K562 (cell line): Measurements from ENCODE around the gene SERPINE1. TPM values are rescaled to one million over a fixed set of nuclear protein-coding genes. Genes with fewer than 3 reads are reported as not detected.

ENCODE experiments used
- ATAC-seq: fragments of 200-7000 bp; cut with Tn5 transposase; 3 replicates; pipeline ENCODE4 v1.9.1; 2020; ENCODE audit warnings: moderate library complexity
- BruUV-seq: library from RNA; stranded (reverse); fragments of 400-500 nt; replicated peaks from 2 replicates; lab custom pipeline; 2021; lab: Mats Ljungman, UMichigan
- CTCF ChIA-PET: fragments of 300-600 bp; formaldehyde crosslinking; extraction: SDS; loops from one replicate; lab custom pipeline; 2021; ENCODE audit warnings: low intra/inter-chr PET ratio; lab: Yijun Ruan, JAX
- POLR2A ChIA-PET: fragments of 300-600, 350-650 bp; sonication (Branson Sonifier 250); formaldehyde crosslinking; extraction: SDS; loops from one replicate; lab custom pipeline; 2021; ENCODE audit warnings: antibody characterized with exemption, inconsistent platforms; lab: Yijun Ruan, JAX
- DNase-seq, 4 experiments: peaks; one replicate each; pipeline versions ENCODE4 v3.0.0 to v3.0.0-alpha.2; 2011 to 2018; ENCODE audit warnings: low spot score in 3 of 4, mixed read lengths in 3 of 4; ENCODE audit errors: extremely low read depth in 1 of 4
- FAIRE-seq: peaks from 2 replicates; lab custom pipeline; 2011; peaks lifted over from hg19 to GRCh38; lab: Jason Lieb, UNC
- H2AFZ ChIP-seq: 2 replicates; pipeline ENCODE4 v1.6.0; 2011; ENCODE audit warnings: low read depth, low read length, control low read depth, inconsistent platforms
- H3K27ac ChIP-seq: fragments of 200-600 bp; 3 replicates; pipeline ENCODE4 v1.8.0; 2011; ENCODE audit warnings: low read depth, mild to moderate bottlenecking, control low read depth, inconsistent platforms, low read length, moderate library complexity, mixed read lengths; ENCODE audit errors: extremely low read depth
- H3K27me3 ChIP-seq, 2 experiments: fragments of 300-600 bp in 1 of 2; 2 replicates in 1 of 2; 3 replicates in 1 of 2; pipeline versions ENCODE4 v1.6.0 to v1.8.0; 2011; ENCODE audit warnings: inconsistent platforms in 2 of 2, low read length in 2 of 2, mild to moderate bottlenecking in 1 of 2, mixed read lengths in 1 of 2, moderate library complexity in 1 of 2; ENCODE audit not compliant: control insufficient read depth in 2 of 2, insufficient read depth in 2 of 2
- H3K36me3 ChIP-seq: fragments of 300-600 bp; 3 replicates; pipeline ENCODE4 v1.8.0; 2011; ENCODE audit warnings: mild to moderate bottlenecking, low read length, inconsistent platforms; ENCODE audit not compliant: control insufficient read depth, insufficient read depth
- H3K4me1 ChIP-seq, 2 experiments: fragments of 200-600 bp in 1 of 2; replicated peaks in 1 of 2; 2 replicates in 1 of 2; 3 replicates in 1 of 2; pipeline versions ENCODE4 v1.5.1 to v1.8.0; 2011; ENCODE audit warnings: inconsistent platforms in 2 of 2, low read length in 2 of 2, mild to moderate bottlenecking in 1 of 2, mixed read lengths in 1 of 2, moderate library complexity in 1 of 2; ENCODE audit not compliant: control insufficient read depth in 2 of 2, insufficient read depth in 2 of 2
- H3K4me2 ChIP-seq: 2 replicates; pipeline ENCODE4 v1.6.1; 2011; ENCODE audit warnings: low read length, control low read depth, inconsistent platforms, mixed read lengths; ENCODE audit not compliant: insufficient read depth
- H3K4me3 ChIP-seq: fragments of 200-600 bp; sonication (generic), shearing (Covaris generic); 2 replicates; pipeline ENCODE4 v1.5.1; 2016; ENCODE audit warnings: control low read depth, inconsistent platforms
- H3K79me2 ChIP-seq: fragments of 200-600 bp; 3 replicates; pipeline ENCODE4 v1.8.0; 2011; ENCODE audit warnings: low read length, inconsistent platforms; ENCODE audit not compliant: control insufficient read depth, insufficient read depth
- H3K9ac ChIP-seq, 2 experiments: 2 replicates each; pipeline versions ENCODE4 v1.6.0 to v1.6.1; 2011; ENCODE audit warnings: low read depth in 2 of 2, low read length in 2 of 2, control low read depth in 1 of 2, inconsistent platforms in 1 of 2, mild to moderate bottlenecking in 1 of 2, mixed read lengths in 1 of 2; ENCODE audit not compliant: insufficient read depth in 1 of 2
- H3K9me1 ChIP-seq: one replicate; pipeline ENCODE4 v1.6.0; 2011; ENCODE audit warnings: inconsistent platforms, mild to moderate bottlenecking, low read length, moderate library complexity; ENCODE audit not compliant: control insufficient read depth, insufficient read depth
- H3K9me3 ChIP-seq: replicated peaks from 2 replicates; pipeline ENCODE4 v1.5.1; 2011; ENCODE audit warnings: low read depth, low read length, inconsistent platforms; ENCODE audit not compliant: control insufficient read depth, insufficient read depth
- H4K20me1 ChIP-seq: replicated peaks from 2 replicates; pipeline ENCODE4 v1.6.1; 2011; ENCODE audit warnings: low read length, inconsistent platforms, mixed read lengths; ENCODE audit not compliant: control insufficient read depth, insufficient read depth
- ADNP ChIP-seq: fragments of 200-800 bp; sonication (Bioruptor generic); IDR thresholded peaks from 2 replicates; pipeline ENCODE4 v1.6.1; 2016; ENCODE audit warnings: missing genetic modification characterization, missing compliant biosample characterization
- AFF4 ChIP-seq: sonication (generic); formaldehyde crosslinking; IDR thresholded peaks from 2 replicates; pipeline ENCODE4 v1.8.0; 2023; ENCODE audit warnings: mild to moderate bottlenecking, missing genetic modification reagents
- CHD4 ChIP-seq: fragments of 200-600 bp; sonication (generic); IDR thresholded peaks from 3 replicates; pipeline ENCODE4 v1.6.1; 2012; ENCODE audit warnings: low read depth, mild to moderate bottlenecking, mixed read lengths, low read length, inconsistent platforms; ENCODE audit not compliant: insufficient read depth, insufficient replicate concordance, poor library complexity, severe bottlenecking
- DLX4 ChIP-seq: fragments of 250-450 bp; sonication (Bioruptor Pico); IDR thresholded peaks from 2 replicates; pipeline ENCODE4 v1.6.1; 2021; ENCODE audit warnings: mild to moderate bottlenecking
- FOXJ2 ChIP-seq: fragments of 200-800 bp; sonication (Bioruptor generic); IDR thresholded peaks from 2 replicates; pipeline ENCODE4 v1.6.1; 2016; ENCODE audit warnings: missing genetic modification characterization, missing compliant biosample characterization
- MAFK ChIP-seq: IDR thresholded peaks from 2 replicates; pipeline ENCODE4 v1.6.1; 2011; ENCODE audit warnings: low read length, improper control_type of control experiment
- RHOXF2B ChIP-seq: fragments of 250-450 bp; sonication (Bioruptor Pico); conservative IDR thresholded peaks from 2 replicates; pipeline ENCODE4 v1.5.1; 2021
- SMAD3 ChIP-seq: fragments of 450-650 bp; formaldehyde crosslinking; conservative IDR thresholded peaks from 2 replicates; pipeline ENCODE4 v1.4.0; 2020; ENCODE audit warnings: mild to moderate bottlenecking
- TFAP4 ChIP-seq: sonication (generic); formaldehyde crosslinking; IDR thresholded peaks from 2 replicates; pipeline ENCODE4 v1.8.0; 2022; ENCODE audit warnings: missing genetic modification reagents, mild to moderate bottlenecking, moderate library complexity, borderline replicate concordance
- TGIF2 ChIP-seq: sonication (generic); formaldehyde crosslinking; IDR thresholded peaks from 2 replicates; pipeline ENCODE4 v1.8.1; 2022; ENCODE audit warnings: mild to moderate bottlenecking, missing genetic modification reagents, moderate library complexity
- ZNF23 ChIP-seq: fragments of 250-450 bp; sonication (Bioruptor Pico); IDR thresholded peaks from 2 replicates; pipeline ENCODE4 v1.4.0; 2020; ENCODE audit warnings: mild to moderate bottlenecking
- WGBS: fragments of 100-300 bp; shearing (Covaris generic); methylation state at CpG from one replicate; pipeline ENCODE4 v1.1.6; 2016; ENCODE audit warnings: low coverage, mixed read lengths; ENCODE audit not compliant: insufficient coverage; ENCODE audit errors: missing lambda C conversion rate; 5-methylcytosine and 5-hydroxymethylcytosine counted together
- in situ Hi-C: fragments of 300-500 bp; cut with MboI; formaldehyde crosslinking; loops from 4 replicates; pipeline ENCODE4 v1.15.0; 2018; ENCODE audit warnings: inconsistent platforms, mixed read lengths
- intact Hi-C: fragments of 100-400 bp; cut with micrococcal nuclease; formaldehyde crosslinking; loops from 2 replicates; pipeline ENCODE4 v1.14.2; 2022
- polyA plus RNA-seq, 8 experiments: library from polyadenylated mRNA; depleted of rRNA in 4 of 8; stranded (reverse) in 5 of 8; unstranded in 3 of 8; fragments of >200 nt; fragmentation: Nextera tagmentation in 2 of 8; fragmentation: Illumina TruSeq in 1 of 8; extraction: Ambion mirVana in 2 of 8; extraction: Trizol in 1 of 8; gene quantifications; 2 replicates each; pipeline versions ENCODE4 v1.2.1 to v1.2.3, GENCODE V29; 2011 to 2014; ENCODE audit warnings: inconsistent platforms in 1 of 8, missing spikeins in 1 of 8
- total RNA-seq, 7 experiments: library from RNA; depleted of rRNA in 6 of 7; stranded (reverse); fragments of >200 nt in 6 of 7; fragmentation: Illumina TruSeq in 2 of 7; extraction: Trizol in 2 of 7; gene quantifications; 2 replicates each; pipeline versions ENCODE4 v1.2.1 to v1.2.3, GENCODE V29; 2011 to 2021; ENCODE audit warnings: low replicate concordance in 1 of 7

The SERPINE1 gene
- total and polyA plus RNA-seq, 9 of the 15 experiments (the other 6 are each of a cell fraction or from before 2014, with no cell fraction given) = 0.22 to 4.8 (median 0.91) TPM

- TF ChIP-seq TGIF2 (no peak), DLX4 (CRISPR knock-in tag) (no peak), TFAP4 (CRISPR knock-in tag) (no peak), SMAD3 (no peak), FOXJ2 (tag) (no peak), MAFK (no peak), CHD4 (no peak)
These were observed 10.0 kb upstream of the SERPINE1 start (continued) for GRCh38 chr7:101116898-101117297.

GRCh38 chr7:101118856-101119255 is 8.0 kb upstream of the SERPINE1 start:
- Histone ChIP-seq H3K4me3 (no peak overlapping the region), H4K20me1 (no peaks in the 10 kb centered on the region), H3K9me3 (no peaks in the 10 kb centered on the region), H3K9me1 (no peaks in the 10 kb centered on the region), H3K4me1 (peaks cover 17 to 19% of the 10 kb centered on the region in 2 experiments), H2AFZ (no peak overlapping the region), H3K4me2 (no peak overlapping the region), H3K36me3 (no peaks in the 10 kb centered on the region), H3K27ac (no peak overlapping the region), H3K27me3 (no peaks in the 10 kb centered on the region), H3K9ac (no peak overlapping the region), H3K79me2 (no peaks in the 10 kb centered on the region)
- intact Hi-C loops = no loop called here
- in situ Hi-C loops = no loop called here
- DNase-seq (no peak), ATAC-seq (no peak), FAIRE-seq (no peak)
- ChIA-PET POLR2A (no interaction called here), CTCF (interaction anchor here (0.6 kb wide), 1 partner anchor 144 kb away, joined by 4 read pairs; no protein-coding TSS in a partner anchor)
- TF ChIP-seq RHOXF2B (CRISPR knock-in tag) (no peak), AFF4 (CRISPR knock-in tag) (no peak), ADNP (tag) (0 out of 2 replicates have a peak, but pooled peaks have one; percentile 24), ZNF23 (CRISPR knock-in tag) (no peak)
- no TSS peak for BruUV-seq
- 23% methylated on average over 3 of the region's 3 CpGs for WGBS
